Naive thymus-derived CD4-positive, alpha-beta T cell (primary cell): ENCODE results near the gene TRPM5. TPM values are rescaled to one million over a fixed set of nuclear protein-coding genes. Genes with fewer than 3 reads are reported as not detected.

Experiments used
- ATAC-seq: fragments of 150-1000 bp; cut with Tn5 transposase; 2 replicates; pipeline ENCODE4 v1.10.0; 2021; ENCODE audit warnings: mild to moderate bottlenecking, moderate library complexity
- CTCF ChIA-PET: fragments of 350-600 bp; sonication (Branson Sonifier 250); formaldehyde crosslinking; loops from one replicate; lab custom pipeline; 2021; ENCODE audit warnings: antibody characterized with exemption; lab: Charles Lee
- POLR2A ChIA-PET: fragments of 350-600 bp; sonication (Branson Sonifier 250); formaldehyde crosslinking; loops from one replicate; lab custom pipeline; 2021; ENCODE audit warnings: antibody characterized with exemption, inconsistent platforms; lab: Charles Lee
- DNase-seq, 9 donors: peaks; one replicate each; pipeline versions ENCODE4 v3.0.0 to v3.0.0-alpha.2; 2020 to 2022; ENCODE audit warnings: mixed read lengths in 1 of 9
- H3K27ac ChIP-seq: one replicate; pipeline ENCODE4 v1.7.0; 2013; ENCODE audit warnings: mild to moderate bottlenecking, low read depth, low read length, moderate library complexity
- H3K27me3 ChIP-seq, 2 donors: one replicate each; pipeline ENCODE4 v1.7.0; 2013; ENCODE audit warnings: low read length in 2 of 2, mild to moderate bottlenecking in 2 of 2, moderate library complexity in 2 of 2; ENCODE audit not compliant: control insufficient read depth in 2 of 2, insufficient read depth in 2 of 2
- H3K36me3 ChIP-seq, 3 experiments: 1 replicate in 2 of 3; 2 replicates in 1 of 3; pipeline ENCODE4 v1.7.0; 2013; ENCODE audit warnings: low read length in 3 of 3, mild to moderate bottlenecking in 3 of 3, moderate library complexity in 1 of 3; ENCODE audit not compliant: insufficient read depth in 3 of 3, control insufficient read depth in 2 of 3
- H3K4me1 ChIP-seq, 2 donors: one replicate each; pipeline ENCODE4 v1.7.0; 2013; ENCODE audit warnings: low read length in 2 of 2, mild to moderate bottlenecking in 2 of 2, moderate library complexity in 1 of 2; ENCODE audit not compliant: control insufficient read depth in 2 of 2, insufficient read depth in 2 of 2
- H3K4me3 ChIP-seq: 2 replicates; pipeline ENCODE4 v1.7.0; 2013; ENCODE audit warnings: mild to moderate bottlenecking, low read length
- H3K9me3 ChIP-seq, 3 experiments: 1 replicate in 2 of 3; 2 replicates in 1 of 3; pipeline ENCODE4 v1.7.0; 2013; ENCODE audit warnings: low read length in 3 of 3; ENCODE audit not compliant: control insufficient read depth in 2 of 3
- H3K27ac Mint-ChIP-seq, 9 donors: one replicate each; pipeline ENCODE4 v1.8.0; 2020 to 2022; ENCODE audit warnings: mixed read lengths in 9 of 9, mild to moderate bottlenecking in 8 of 9, moderate library complexity in 5 of 9, inconsistent platforms in 2 of 9
- H3K27me3 Mint-ChIP-seq, 5 donors: one replicate each; pipeline ENCODE4 v1.8.0; 2021 to 2022; ENCODE audit warnings: mixed read lengths in 5 of 5, mild to moderate bottlenecking in 1 of 5
- H3K36me3 Mint-ChIP-seq, 5 donors: one replicate each; pipeline ENCODE4 v1.8.0; 2020 to 2022; ENCODE audit warnings: mixed read lengths in 5 of 5, mild to moderate bottlenecking in 3 of 5, inconsistent platforms in 1 of 5
- H3K4me1 Mint-ChIP-seq, 7 donors: one replicate each; pipeline ENCODE4 v1.8.0; 2020 to 2022; ENCODE audit warnings: mixed read lengths in 7 of 7, mild to moderate bottlenecking in 3 of 7, inconsistent platforms in 1 of 7
- H3K4me3 Mint-ChIP-seq, 10 donors: one replicate each; pipeline ENCODE4 v1.8.0; 2020 to 2022; ENCODE audit warnings: mild to moderate bottlenecking in 10 of 10, mixed read lengths in 10 of 10, moderate library complexity in 6 of 10, inconsistent platforms in 2 of 10
- H3K9me3 Mint-ChIP-seq, 11 donors: one replicate each; pipeline ENCODE4 v1.8.0; 2020 to 2022; ENCODE audit warnings: mixed read lengths in 11 of 11, mild to moderate bottlenecking in 4 of 11, inconsistent platforms in 1 of 11, moderate library complexity in 1 of 11
- intact Hi-C, 2 donors: fragments of 100-400 bp; cut with micrococcal nuclease; formaldehyde crosslinking; loops; one replicate each; pipeline ENCODE4 v1.15.1; 2023
- polyA plus RNA-seq, 2 donors: library from polyadenylated mRNA; unstranded; fragments of 300-500 nt; fragmentation: Illumina TruSeq; gene quantifications; one replicate each; pipeline ENCODE4 v1.2.3, GENCODE V29; 2021
- total RNA-seq, 6 experiments: library from RNA in 5 of 6; stranded (reverse) in 5 of 6; gene quantifications; 1 replicate in 5 of 6; 2 replicates in 1 of 6; pipeline ENCODE4 v1.2.3 and lab custom pipeline; 2021 to 2026

The TRPM5 gene
- total and polyA plus RNA-seq, 7 experiments from 2014 or later = 0.05 to 1.1 (median 0.63) TPM; not detected in 1

DNA sequence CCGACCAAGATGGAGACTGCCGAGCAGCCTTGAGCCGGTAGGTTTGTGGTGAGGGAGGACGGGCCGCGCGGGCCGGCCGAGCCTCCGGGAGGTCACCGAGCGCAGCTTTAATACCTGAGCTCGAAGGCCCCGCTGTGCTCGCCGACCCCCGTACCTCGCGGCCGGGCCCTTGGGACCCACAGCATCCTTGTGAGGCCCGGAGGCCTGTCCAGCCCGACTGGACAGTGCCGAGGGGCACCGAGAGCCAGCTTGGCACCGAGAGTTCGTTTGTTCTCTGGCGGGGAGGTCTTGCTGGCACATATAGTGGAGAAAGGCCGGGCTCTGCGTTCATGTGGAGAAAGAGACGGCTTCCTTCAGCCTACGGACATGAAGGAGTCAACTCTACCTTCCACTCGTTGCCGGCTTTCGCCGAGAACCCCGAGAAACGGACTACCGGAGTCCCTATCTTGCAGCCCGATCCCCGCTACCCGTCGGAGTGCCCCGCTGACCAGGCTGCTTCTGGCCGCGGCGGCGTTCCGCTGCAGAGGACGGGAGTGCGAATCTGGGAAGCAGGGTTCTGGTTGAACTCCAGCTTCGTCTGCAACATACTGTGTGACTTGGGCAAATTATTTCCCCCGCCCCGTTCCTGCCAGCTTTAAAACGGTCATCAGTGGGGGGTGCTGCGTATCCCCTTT lies 43.4 kb downstream of the TRPM5 start:
- ChIA-PET POLR2A (interaction anchor here (0.7 to 3.5 kb wide), 13 partner anchors 9 to 591 kb away, joined by 3 to 27 read pairs (median 4); partner anchors contain the start of genes C11orf21, CD81, KCNQ1 and NAP1L4), CTCF (interaction anchor here (0.6 to 2.7 kb wide), 9 partner anchors 19 to 1093 kb away, joined by 3 to 13 read pairs (median 5); partner anchors contain the start of gene CD81)
- ATAC-seq (no peak), DNase-seq (no peak)
- peak overlapping the region; percentile 93 for H3K27ac ChIP-seq
- Mint-ChIP-seq H3K36me3 (peaks cover 0 to 12% (median 0%) of the 10 kb centered on the region in 5 donors), H3K4me1 (peaks cover 0 to 28% (median 16%) of the 10 kb centered on the region in 7 donors), H3K27me3 (peaks cover 0 to 2% (median 0%) of the 10 kb centered on the region in 5 donors), H3K9me3 (no peaks in the 10 kb centered on the region), H3K27ac (peak overlapping the region; percentile 90 to 97 (median 95)), H3K4me3 (peak overlapping the region; percentile 87 to 97 (median 92))
- intact Hi-C loops = loop anchor here (1.0 to 10.0 kb wide), 16 partner anchors 19 to 1894 kb away; partner anchors contain the start of genes CARS1 (in 2 of the 2), CD81 (in 2 of the 2), NAP1L4 (in 2 of the 2) and CDKN1C (in 1 of the 2)
- H3K4me1 ChIP-seq = peaks cover 19 to 22% of the 10 kb centered on the region in 2 donors
- H3K36me3 ChIP-seq = peaks cover 0 to 50% (median 0%) of the 10 kb centered on the region in 3 experiments
- H3K27me3 ChIP-seq = no peaks in the 10 kb centered on the region
- H3K9me3 ChIP-seq = no peaks in the 10 kb centered on the region
- peak overlapping the region; percentile 96 for H3K4me3 ChIP-seq

DNA sequence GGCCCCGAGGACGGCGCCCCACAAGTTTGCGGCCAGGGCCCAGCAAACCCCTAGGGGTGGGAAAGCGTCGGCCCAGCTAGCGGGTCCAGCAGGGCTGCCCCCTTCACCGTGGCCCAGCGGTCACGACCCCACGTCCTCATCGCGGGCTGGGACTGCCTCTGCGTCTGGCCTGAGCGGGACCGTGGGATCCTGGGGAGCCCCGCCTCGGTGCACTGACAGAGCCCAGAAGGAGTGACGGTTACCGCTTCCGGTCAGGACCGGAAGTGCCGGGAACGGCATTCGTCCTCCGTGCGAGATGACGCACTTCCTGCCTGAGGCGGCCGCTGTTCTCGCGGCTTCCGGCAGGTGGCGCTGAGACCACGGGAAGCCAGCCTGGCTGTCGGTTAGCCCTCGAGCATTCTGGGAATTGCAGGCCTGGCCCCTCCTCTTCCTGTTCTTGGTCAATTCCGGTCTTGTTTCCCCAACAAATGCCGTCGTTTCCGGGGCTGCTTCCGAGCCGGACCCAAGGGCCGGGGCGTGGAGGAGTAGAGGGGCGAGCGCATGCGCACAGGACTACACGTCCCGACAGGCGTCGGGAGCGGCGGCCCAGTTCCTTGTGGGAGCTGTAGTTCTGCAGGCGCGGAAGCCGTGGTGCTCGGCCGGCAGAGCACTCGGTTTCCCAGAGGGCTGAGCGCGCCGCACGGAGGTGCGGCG lies 44.1 kb downstream of the TRPM5 start, which contains the start of gene TSSC4:
Gene TSSC4, plus strand, starts transcription at position 682 of the 693 bp plus-strand sequence. CDS start 1,884 bp downstream, outside the sequence.
- H3K9me3 ChIP-seq = no peaks in the 10 kb centered on the region
- peaks cover 0 to 57% (median 0%) of the 10 kb centered on the region in 3 experiments for H3K36me3 ChIP-seq
- CTCF ChIA-PET = interaction anchor here (0.6 to 2.7 kb wide), 7 partner anchors 20 to 1092 kb away, joined by 3 to 13 read pairs (median 5); partner anchors contain the start of gene CD81
- POLR2A ChIA-PET = interaction anchor here (0.8 to 3.5 kb wide), 14 partner anchors 10 to 591 kb away, joined by 3 to 27 read pairs (median 4); partner anchors contain the start of genes C11orf21, CD81, KCNQ1 and NAP1L4
- H3K4me3 ChIP-seq = peak within 1 kb of the TSS; percentile 96
- peak within 1 kb of the TSS; percentile 93 for H3K27ac ChIP-seq
- peaks cover 0 to 2% (median 0%) of the 10 kb centered on the region in 5 donors for H3K27me3 Mint-ChIP-seq
- DNase-seq (peak; percentile 99 to 100 (median 100)), ATAC-seq (peak; percentile 90)
- no peaks in the 10 kb centered on the region for H3K27me3 ChIP-seq
- peaks cover 0 to 28% (median 16%) of the 10 kb centered on the region in 7 donors for H3K4me1 Mint-ChIP-seq
- no peaks in the 10 kb centered on the region for H3K9me3 Mint-ChIP-seq
- peaks cover 0 to 12% (median 0%) of the 10 kb centered on the region in 5 donors for H3K36me3 Mint-ChIP-seq
- intact Hi-C loops = loop anchor here (1.0 to 10.0 kb wide), 16 partner anchors 20 to 1893 kb away; partner anchors contain the start of genes CARS1 (in 2 of the 2), CD81 (in 2 of the 2), NAP1L4 (in 2 of the 2) and CDKN1C (in 1 of the 2)
- peaks cover 19 to 22% of the 10 kb centered on the region in 2 donors for H3K4me1 ChIP-seq
- H3K27ac Mint-ChIP-seq = peak within 1 kb of the TSS; percentile 90 to 97 (median 95)
- H3K4me3 Mint-ChIP-seq = peak within 1 kb of the TSS; percentile 87 to 97 (median 92)

DNA sequence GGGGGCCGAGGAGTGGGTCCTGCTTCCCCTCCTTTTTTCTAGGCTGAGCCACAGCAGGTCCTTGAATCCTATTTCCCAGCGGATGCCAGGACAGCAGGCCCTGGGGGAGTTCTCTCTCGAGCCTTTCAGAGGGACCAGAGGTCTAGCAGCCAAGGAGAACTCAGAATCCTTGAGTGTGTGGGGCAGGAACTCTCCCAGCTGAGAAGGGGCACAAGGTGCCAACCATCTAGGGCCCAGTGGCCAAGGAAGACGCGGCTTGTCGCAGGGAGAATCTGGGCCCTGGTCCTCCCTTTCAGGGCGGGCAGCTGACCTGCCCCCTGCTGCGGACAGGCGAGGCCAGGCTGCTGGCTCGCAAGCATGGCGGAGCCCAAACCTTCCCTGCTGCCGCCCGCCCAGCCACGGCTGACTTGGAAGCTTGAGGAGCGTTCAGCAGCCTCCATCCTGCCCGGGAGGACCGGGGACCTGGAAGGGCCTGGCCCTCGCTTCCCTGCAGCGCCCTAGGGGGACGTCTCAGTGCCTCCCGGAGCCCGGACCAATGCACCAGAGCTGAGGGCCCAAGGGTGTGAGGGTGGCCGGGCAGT lies 44.7 kb downstream of the TRPM5 start:
- peak in 3 of 9 donors; percentile 13 to 36 (median 13) for DNase-seq
- ATAC-seq = peak; percentile 0
- intact Hi-C loops = loop anchor here (1.0 to 10.0 kb wide), 16 partner anchors 21 to 1893 kb away; partner anchors contain the start of genes CARS1 (in 2 of the 2), CD81 (in 2 of the 2), NAP1L4 (in 2 of the 2) and CDKN1C (in 1 of the 2)

DNA sequence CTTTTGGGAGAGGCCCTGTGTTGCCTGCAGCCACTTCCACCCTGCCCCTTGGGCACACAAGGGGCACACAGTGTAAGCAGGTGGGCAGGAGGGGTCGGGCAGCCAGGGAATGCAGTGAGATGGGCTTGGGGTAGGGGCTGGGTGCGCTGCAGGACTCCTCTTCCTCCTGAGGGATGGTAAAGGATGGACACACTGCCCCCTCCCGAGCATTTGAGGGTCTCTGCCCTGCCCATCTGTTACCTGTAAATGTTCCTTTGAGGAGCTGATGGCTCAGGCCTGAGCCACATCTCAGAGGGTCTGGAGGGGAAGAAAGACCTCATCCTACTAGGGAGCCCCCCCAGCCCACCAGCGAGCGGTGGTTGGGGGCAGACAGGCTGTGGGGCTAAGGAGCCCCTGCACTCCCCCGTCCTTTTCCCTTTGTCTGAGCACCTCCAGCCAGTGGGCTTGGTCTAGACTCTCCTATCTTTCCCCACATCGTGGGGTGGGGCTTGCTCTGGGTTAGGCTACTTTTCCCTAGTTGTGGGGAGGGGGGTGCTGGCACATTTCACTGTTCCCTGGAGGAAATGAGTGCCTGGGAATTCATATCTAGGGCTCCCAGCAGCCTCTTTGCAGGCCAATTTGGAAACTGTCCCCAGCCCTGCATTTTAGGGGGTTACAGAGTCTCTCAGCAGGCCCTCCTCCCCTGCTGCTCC lies 45.5 kb downstream of the TRPM5 start:
- Mint-ChIP-seq H3K4me3 (peak overlapping the region; percentile 86 to 97 (median 91)), H3K36me3 (peaks cover 0 to 9% (median 0%) of the 10 kb centered on the region in 5 donors), H3K4me1 (peaks cover 0 to 28% (median 16%) of the 10 kb centered on the region in 7 donors), H3K27me3 (peaks cover 0 to 2% (median 0%) of the 10 kb centered on the region in 5 donors), H3K9me3 (no peaks in the 10 kb centered on the region), H3K27ac (peak overlapping the region; percentile 90 to 97 (median 95))
- Histone ChIP-seq H3K27me3 (no peaks in the 10 kb centered on the region), H3K4me3 (peak overlapping the region; percentile 75), H3K36me3 (peaks cover 0 to 58% (median 0%) of the 10 kb centered on the region in 3 experiments), H3K9me3 (no peaks in the 10 kb centered on the region), H3K4me1 (peaks cover 22 to 24% of the 10 kb centered on the region in 2 donors), H3K27ac (peak overlapping the region; percentile 93)
- no peak for ATAC-seq
- CTCF ChIA-PET = interaction anchor here (1.2 to 2.7 kb wide), 2 partner anchors 21 to 94 kb away, joined by 3 to 11 read pairs; no protein-coding TSS in a partner anchor
- intact Hi-C loops = no loop called here
- POLR2A ChIA-PET = interaction anchor here (1.2 to 3.5 kb wide), 4 partner anchors 11 to 494 kb away, joined by 4 to 27 read pairs (median 14); partner anchors contain the start of genes C11orf21, CD81 and TSPAN32
- no peak for DNase-seq

More for the DNA sequence above, 44.7 kb downstream of the TRPM5 start:
- Mint-ChIP-seq H3K27ac (peak overlapping the region; percentile 90 to 97 (median 95)), H3K9me3 (no peaks in the 10 kb centered on the region), H3K27me3 (peaks cover 0 to 2% (median 0%) of the 10 kb centered on the region in 5 donors), H3K4me3 (peak overlapping the region; percentile 87 to 97 (median 92)), H3K4me1 (peaks cover 0 to 28% (median 16%) of the 10 kb centered on the region in 7 donors), H3K36me3 (peaks cover 0 to 12% (median 0%) of the 10 kb centered on the region in 5 donors)
- ChIA-PET POLR2A (interaction anchor here (0.8 to 3.5 kb wide), 8 partner anchors 13 to 493 kb away, joined by 3 to 27 read pairs (median 6); partner anchors contain the start of genes C11orf21, CD81, KCNQ1 and TSPAN32), CTCF (interaction anchor here (1.2 to 2.7 kb wide), 3 partner anchors 21 to 493 kb away, joined by 5 to 13 read pairs (median 11); no protein-coding TSS in a partner anchor)
- H3K27ac ChIP-seq = peak overlapping the region; percentile 93
- H3K27me3 ChIP-seq = no peaks in the 10 kb centered on the region
- H3K4me3 ChIP-seq = peak overlapping the region; percentile 75
- peaks cover 0 to 58% (median 0%) of the 10 kb centered on the region in 3 experiments for H3K36me3 ChIP-seq
- H3K9me3 ChIP-seq = no peaks in the 10 kb centered on the region
- peaks cover 19 to 22% of the 10 kb centered on the region in 2 donors for H3K4me1 ChIP-seq

DNA sequence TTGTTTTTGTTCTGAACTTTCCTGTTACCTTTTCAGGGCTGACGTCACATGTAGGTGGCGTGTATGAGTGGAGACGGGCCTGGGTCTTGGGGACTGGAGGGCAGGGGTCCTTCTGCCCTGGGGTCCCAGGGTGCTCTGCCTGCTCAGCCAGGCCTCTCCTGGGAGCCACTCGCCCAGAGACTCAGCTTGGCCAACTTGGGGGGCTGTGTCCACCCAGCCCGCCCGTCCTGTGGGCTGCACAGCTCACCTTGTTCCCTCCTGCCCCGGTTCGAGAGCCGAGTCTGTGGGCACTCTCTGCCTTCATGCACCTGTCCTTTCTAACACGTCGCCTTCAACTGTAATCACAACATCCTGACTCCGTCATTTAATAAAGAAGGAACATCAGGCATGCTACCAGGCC lies 47.3 kb downstream of the TRPM5 start:
- H3K4me1 Mint-ChIP-seq = peaks cover 0 to 25% (median 15%) of the 10 kb centered on the region in 7 donors
- H3K4me3 Mint-ChIP-seq = no peak overlapping the region
- H3K27me3 Mint-ChIP-seq = peaks cover 0 to 2% (median 0%) of the 10 kb centered on the region in 5 donors
- peaks cover 0 to 4% (median 0%) of the 10 kb centered on the region in 5 donors for H3K36me3 Mint-ChIP-seq
- no peak for ATAC-seq
- Histone ChIP-seq H3K27ac (no peak overlapping the region), H3K4me1 (peaks cover 17 to 23% of the 10 kb centered on the region in 2 donors), H3K27me3 (no peaks in the 10 kb centered on the region), H3K9me3 (no peaks in the 10 kb centered on the region), H3K36me3 (peaks cover 0 to 58% (median 2%) of the 10 kb centered on the region in 3 experiments), H3K4me3 (no peak overlapping the region)
- intact Hi-C loops = no loop called here
- CTCF ChIA-PET = no interaction called here
- POLR2A ChIA-PET = no interaction called here
- no peaks in the 10 kb centered on the region for H3K9me3 Mint-ChIP-seq
- no peak for DNase-seq
- peak overlapping the region in 4 of 9 donors; percentile 56 to 95 (median 69) for H3K27ac Mint-ChIP-seq
